HepG2 (cell line): ENCODE results near the gene L3MBTL4. TPM values are rescaled to one million over a fixed set of nuclear protein-coding genes. Genes with fewer than 3 reads are reported as not detected.

ENCODE experiments used
- ATF7-NPFF ChIP-seq: sonication (generic); formaldehyde crosslinking; IDR thresholded peaks from 2 replicates; pipeline ENCODE4 v1.8.1; 2023; ENCODE audit warnings: mild to moderate bottlenecking, low read depth, missing genetic modification reagents, moderate library complexity
- CREB3 ChIP-seq: sonication (generic); formaldehyde crosslinking; IDR thresholded peaks from 2 replicates; pipeline ENCODE4 v1.5.0; 2020; ENCODE audit warnings: missing genetic modification reagents
- FOXK1 ChIP-seq: sonication (generic); formaldehyde crosslinking; IDR thresholded peaks from 2 replicates; pipeline ENCODE4 v1.4.0; 2020; ENCODE audit warnings: low read depth, missing genetic modification reagents, borderline replicate concordance
- RAD21 ChIP-seq: fragments of 450-650 bp; formaldehyde crosslinking; IDR thresholded peaks from 2 replicates; pipeline ENCODE4 v1.5.0; 2020; ENCODE audit warnings: mild to moderate bottlenecking
- REXO4 ChIP-seq: sonication (generic); formaldehyde crosslinking; IDR thresholded peaks from 2 replicates; pipeline ENCODE4 v1.8.0; 2022; ENCODE audit warnings: missing genetic modification reagents, mild to moderate bottlenecking, borderline replicate concordance
- ZKSCAN8 ChIP-seq: IDR thresholded peaks from 2 replicates; pipeline ENCODE4 v1.6.1; 2016; ENCODE audit warnings: borderline replicate concordance, missing genetic modification reagents, missing compliant biosample characterization
- ZNF207 ChIP-seq: fragments of 450-650 bp; IDR thresholded peaks from 2 replicates; pipeline ENCODE4 v1.6.1; 2016; ENCODE audit warnings: antibody characterized with exemption, borderline replicate concordance
- ZNF263 ChIP-seq: sonication (generic); formaldehyde crosslinking; IDR thresholded peaks from 2 replicates; pipeline ENCODE4 v1.4.0; 2020; ENCODE audit warnings: missing genetic modification reagents
- ZNF331 ChIP-seq: sonication (generic); formaldehyde crosslinking; IDR thresholded peaks from 2 replicates; pipeline ENCODE4 v1.4.0; 2020; ENCODE audit warnings: missing genetic modification reagents
- ZNF430 ChIP-seq: sonication (generic); formaldehyde crosslinking; IDR thresholded peaks from 2 replicates; pipeline ENCODE4 v1.9.0; 2021; ENCODE audit warnings: mild to moderate bottlenecking, missing genetic modification reagents
- ZNF598 ChIP-seq: sonication (generic); formaldehyde crosslinking; IDR thresholded peaks from 2 replicates; pipeline ENCODE4 v1.5.1; 2020; ENCODE audit warnings: mild to moderate bottlenecking, missing genetic modification reagents, borderline replicate concordance
- ZNF790 ChIP-seq: sonication (generic); formaldehyde crosslinking; IDR thresholded peaks from 2 replicates; pipeline ENCODE4 v1.8.0; 2022; ENCODE audit warnings: missing genetic modification reagents, mild to moderate bottlenecking, borderline replicate concordance
- polyA plus RNA-seq, 8 experiments: library from polyadenylated mRNA; depleted of rRNA in 3 of 8; stranded (reverse) in 7 of 8; unstranded in 1 of 8; fragments of >200 nt; fragmentation: Illumina TruSeq in 4 of 8; extraction: Trizol in 4 of 8; gene quantifications; 2 replicates each; pipeline versions ENCODE4 v1.2.1 to v1.2.3, GENCODE V29; 2011 to 2016; ENCODE audit warnings: low read depth in 4 of 8, missing spikeins in 1 of 8, mixed read lengths in 1 of 8; ENCODE audit not compliant: insufficient read depth in 1 of 8
- total RNA-seq, 5 experiments: library from RNA; depleted of rRNA; stranded (reverse); fragments of >200 nt; fragmentation: Illumina TruSeq; extraction: Trizol; gene quantifications; 2 replicates each; pipeline ENCODE4 v1.2.3, GENCODE V29; 2016; ENCODE audit warnings: low read depth in 1 of 5
- TF ChIP-seq, protein P1 (sequence below): IDR thresholded peaks from 2 replicates; pipeline ENCODE4 v1.6.1; 2018; ENCODE audit warnings: missing genetic modification reagents
- TF ChIP-seq, protein P2 (sequence below), 2 experiments: fragments of 450-650 bp in 1 of 2; sonication (generic) in 1 of 2; formaldehyde crosslinking in 1 of 2; IDR thresholded peaks; 2 replicates each; pipeline versions ENCODE4 v1.6.1 to v1.8.0; 2016 to 2022; ENCODE audit warnings: antibody characterized with exemption in 1 of 2, mild to moderate bottlenecking in 1 of 2, missing genetic modification reagents in 1 of 2
- TF ChIP-seq, protein P3 (sequence below): sonication (generic); formaldehyde crosslinking; IDR thresholded peaks from 2 replicates; pipeline ENCODE4 v1.4.0; 2020; ENCODE audit warnings: missing genetic modification reagents

L3MBTL4 gene
- total and polyA plus RNA-seq, 2 of the 13 experiments (the other 11 are each of a cell fraction or from before 2014, with no cell fraction given), result 10.8 to 13.3 TPM

DNA sequence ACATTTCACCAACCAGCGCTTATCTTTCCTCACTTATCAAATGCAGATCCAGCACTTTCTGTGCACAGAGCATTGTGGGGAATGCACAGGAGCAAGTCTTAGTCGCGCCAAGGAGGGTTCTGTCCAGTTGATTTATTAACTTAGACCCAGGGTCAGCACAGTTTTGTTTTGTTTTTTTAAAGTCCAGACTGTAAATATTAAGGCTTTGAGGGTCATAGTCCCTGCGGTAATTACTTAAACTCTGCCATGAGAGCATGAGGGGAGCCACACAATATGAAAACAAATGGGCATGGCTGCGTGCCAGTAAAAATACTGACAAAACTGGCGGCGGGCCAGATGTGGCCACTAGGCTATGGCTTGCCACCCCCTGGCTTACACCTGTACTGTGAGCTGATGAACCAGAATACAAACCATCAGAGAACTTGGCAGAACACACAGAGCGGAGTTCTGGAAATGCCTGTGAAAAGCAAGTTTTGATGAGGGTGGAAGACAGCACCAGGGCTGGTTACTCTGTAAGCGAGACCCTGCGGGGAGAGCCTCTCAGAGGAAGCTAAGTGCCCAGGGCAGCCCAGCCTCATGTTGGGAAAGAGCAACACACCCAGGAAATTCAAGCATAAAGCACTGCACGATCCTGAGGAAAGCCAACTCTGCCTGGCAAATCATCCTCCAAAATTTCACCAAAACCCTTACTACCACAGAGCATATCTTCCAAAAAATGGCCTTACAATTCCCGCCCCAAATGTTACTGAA, 43.6 kb downstream of the L3MBTL4 start (continued):
- TF ChIP-seq CREB3 (no peak), ZNF598 (CRISPR knock-in tag) (no peak), ZNF430 (CRISPR knock-in tag) (peak; percentile 49; the same call in 1 of the 2 replicates), ZNF263 (CRISPR knock-in tag) (0 out of 2 replicates have a peak, but pooled peaks have one; percentile 8), RAD21 (CRISPR knock-in tag) (no peak), REXO4 (no peak), FOXK1 (CRISPR knock-in tag) (peak; percentile 86), ZNF331 (CRISPR knock-in tag) (peak; percentile 33; the same call in 1 of the 2 replicates), ZKSCAN8 (peak; percentile 78; the same call in 1 of the 2 replicates), ZNF790 (CRISPR knock-in tag) (no peak), ATF7-NPFF (no peak), ZNF207 (no peak)
- TF ChIP-seq, protein P1, sequence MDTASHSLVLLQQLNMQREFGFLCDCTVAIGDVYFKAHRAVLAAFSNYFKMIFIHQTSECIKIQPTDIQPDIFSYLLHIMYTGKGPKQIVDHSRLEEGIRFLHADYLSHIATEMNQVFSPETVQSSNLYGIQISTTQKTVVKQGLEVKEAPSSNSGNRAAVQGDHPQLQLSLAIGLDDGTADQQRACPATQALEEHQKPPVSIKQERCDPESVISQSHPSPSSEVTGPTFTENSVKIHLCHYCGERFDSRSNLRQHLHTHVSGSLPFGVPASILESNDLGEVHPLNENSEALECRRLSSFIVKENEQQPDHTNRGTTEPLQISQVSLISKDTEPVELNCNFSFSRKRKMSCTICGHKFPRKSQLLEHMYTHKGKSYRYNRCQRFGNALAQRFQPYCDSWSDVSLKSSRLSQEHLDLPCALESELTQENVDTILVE (CRISPR knock-in tag), result no peak
- TF ChIP-seq, protein P2, sequence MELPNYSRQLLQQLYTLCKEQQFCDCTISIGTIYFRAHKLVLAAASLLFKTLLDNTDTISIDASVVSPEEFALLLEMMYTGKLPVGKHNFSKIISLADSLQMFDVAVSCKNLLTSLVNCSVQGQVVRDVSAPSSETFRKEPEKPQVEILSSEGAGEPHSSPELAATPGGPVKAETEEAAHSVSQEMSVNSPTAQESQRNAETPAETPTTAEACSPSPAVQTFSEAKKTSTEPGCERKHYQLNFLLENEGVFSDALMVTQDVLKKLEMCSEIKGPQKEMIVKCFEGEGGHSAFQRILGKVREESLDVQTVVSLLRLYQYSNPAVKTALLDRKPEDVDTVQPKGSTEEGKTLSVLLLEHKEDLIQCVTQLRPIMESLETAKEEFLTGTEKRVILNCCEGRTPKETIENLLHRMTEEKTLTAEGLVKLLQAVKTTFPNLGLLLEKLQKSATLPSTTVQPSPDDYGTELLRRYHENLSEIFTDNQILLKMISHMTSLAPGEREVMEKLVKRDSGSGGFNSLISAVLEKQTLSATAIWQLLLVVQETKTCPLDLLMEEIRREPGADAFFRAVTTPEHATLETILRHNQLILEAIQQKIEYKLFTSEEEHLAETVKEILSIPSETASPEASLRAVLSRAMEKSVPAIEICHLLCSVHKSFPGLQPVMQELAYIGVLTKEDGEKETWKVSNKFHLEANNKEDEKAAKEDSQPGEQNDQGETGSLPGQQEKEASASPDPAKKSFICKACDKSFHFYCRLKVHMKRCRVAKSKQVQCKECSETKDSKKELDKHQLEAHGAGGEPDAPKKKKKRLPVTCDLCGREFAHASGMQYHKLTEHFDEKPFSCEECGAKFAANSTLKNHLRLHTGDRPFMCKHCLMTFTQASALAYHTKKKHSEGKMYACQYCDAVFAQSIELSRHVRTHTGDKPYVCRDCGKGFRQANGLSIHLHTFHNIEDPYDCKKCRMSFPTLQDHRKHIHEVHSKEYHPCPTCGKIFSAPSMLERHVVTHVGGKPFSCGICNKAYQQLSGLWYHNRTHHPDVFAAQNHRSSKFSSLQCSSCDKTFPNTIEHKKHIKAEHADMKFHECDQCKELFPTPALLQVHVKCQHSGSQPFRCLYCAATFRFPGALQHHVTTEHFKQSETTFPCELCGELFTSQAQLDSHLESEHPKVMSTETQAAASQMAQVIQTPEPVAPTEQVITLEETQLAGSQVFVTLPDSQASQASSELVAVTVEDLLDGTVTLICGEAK (IDR thresholded peaks at IDR 0.05), result no peak
- TF ChIP-seq, protein P2 (CRISPR knock-in tag; IDR thresholded peaks at IDR 0.05), result peak; percentile 43; the same call in 1 of the 2 replicates
- TF ChIP-seq, protein P3, sequence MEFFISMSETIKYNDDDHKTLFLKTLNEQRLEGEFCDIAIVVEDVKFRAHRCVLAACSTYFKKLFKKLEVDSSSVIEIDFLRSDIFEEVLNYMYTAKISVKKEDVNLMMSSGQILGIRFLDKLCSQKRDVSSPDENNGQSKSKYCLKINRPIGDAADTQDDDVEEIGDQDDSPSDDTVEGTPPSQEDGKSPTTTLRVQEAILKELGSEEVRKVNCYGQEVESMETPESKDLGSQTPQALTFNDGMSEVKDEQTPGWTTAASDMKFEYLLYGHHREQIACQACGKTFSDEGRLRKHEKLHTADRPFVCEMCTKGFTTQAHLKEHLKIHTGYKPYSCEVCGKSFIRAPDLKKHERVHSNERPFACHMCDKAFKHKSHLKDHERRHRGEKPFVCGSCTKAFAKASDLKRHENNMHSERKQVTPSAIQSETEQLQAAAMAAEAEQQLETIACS (CRISPR knock-in tag), result no peak
